HepG2 (cell line): ENCODE measurements around the gene VDAC2. TPM values are rescaled to one million over a fixed set of nuclear protein-coding genes. Genes with fewer than 3 reads are reported as not detected.

Source experiments
- DNMT3B ChIP-seq: conservative IDR thresholded peaks from 2 replicates; pipeline ENCODE4 v1.6.1; 2016; ENCODE audit warnings: missing biosample characterization, control low read depth
- FOXP1 ChIP-seq, 2 experiments: fragments of 450-650 bp in 1 of 2; IDR thresholded peaks; 2 replicates each; pipeline ENCODE4 v1.6.1; 2017 to 2018; ENCODE audit warnings: antibody characterized with exemption in 1 of 2
- HDAC6 ChIP-seq: fragments of 200-600 bp; sonication (generic); IDR thresholded peaks from 2 replicates; pipeline ENCODE4 v1.7.0; 2017; ENCODE audit warnings: mild to moderate bottlenecking, antibody characterized with exemption, low read length, low read depth
- HOXA3 ChIP-seq: sonication (generic); formaldehyde crosslinking; IDR thresholded peaks from 2 replicates; pipeline ENCODE4 v1.5.0; 2020; ENCODE audit warnings: missing genetic modification reagents
- KAT8 ChIP-seq: IDR thresholded peaks from 2 replicates; pipeline ENCODE4 v1.6.1; 2016; ENCODE audit warnings: missing genetic modification reagents, missing compliant biosample characterization
- KLF13 ChIP-seq: sonication (generic); formaldehyde crosslinking; IDR thresholded peaks from 2 replicates; pipeline ENCODE4 v1.4.0; 2020; ENCODE audit warnings: mild to moderate bottlenecking, missing genetic modification reagents
- MLLT10 ChIP-seq: sonication (generic); formaldehyde crosslinking; IDR thresholded peaks from 2 replicates; pipeline ENCODE4 v1.4.0; 2020; ENCODE audit warnings: missing genetic modification reagents
- MZF1 ChIP-seq: sonication (generic); formaldehyde crosslinking; IDR thresholded peaks from 2 replicates; pipeline ENCODE4 v1.8.1; 2023; ENCODE audit warnings: mild to moderate bottlenecking, missing genetic modification reagents, borderline replicate concordance
- RCOR2 ChIP-seq: IDR thresholded peaks from 2 replicates; pipeline ENCODE4 v1.6.1; 2016; ENCODE audit warnings: missing biosample characterization, missing genetic modification reagents
- SMAD9 ChIP-seq: sonication (generic); formaldehyde crosslinking; IDR thresholded peaks from 2 replicates; pipeline ENCODE4 v1.5.1; 2020; ENCODE audit warnings: mild to moderate bottlenecking, missing genetic modification reagents
- XRCC5 ChIP-seq: fragments of 200-400 bp; formaldehyde crosslinking; optimal IDR thresholded peaks from 2 replicates; pipeline ENCODE3; 2017; ENCODE audit warnings: mild to moderate bottlenecking, low read length
- ZBTB49 ChIP-seq: sonication (generic); formaldehyde crosslinking; IDR thresholded peaks from 2 replicates; pipeline ENCODE4 v1.4.0; 2020; ENCODE audit warnings: missing genetic modification reagents, borderline replicate concordance
- ZFX ChIP-seq: sonication (generic); formaldehyde crosslinking; IDR thresholded peaks from 2 replicates; pipeline ENCODE4 v1.4.0; 2020; ENCODE audit warnings: mild to moderate bottlenecking, low read depth, missing genetic modification reagents, moderate library complexity
- ZMYM4 ChIP-seq: sonication (generic); formaldehyde crosslinking; IDR thresholded peaks from 2 replicates; pipeline ENCODE4 v1.8.1; 2023; ENCODE audit warnings: mild to moderate bottlenecking, missing genetic modification reagents
- ZNF263 ChIP-seq: sonication (generic); formaldehyde crosslinking; IDR thresholded peaks from 2 replicates; pipeline ENCODE4 v1.4.0; 2020; ENCODE audit warnings: missing genetic modification reagents
- ZNF597 ChIP-seq: sonication (generic); formaldehyde crosslinking; IDR thresholded peaks from 2 replicates; pipeline ENCODE4 v1.5.0; 2020; ENCODE audit warnings: missing genetic modification reagents
- ZNF672 ChIP-seq: sonication (generic); formaldehyde crosslinking; IDR thresholded peaks from 2 replicates; pipeline ENCODE4 v1.8.1; 2022; ENCODE audit warnings: missing genetic modification reagents
- ZNF792 ChIP-seq: IDR thresholded peaks from 2 replicates; pipeline ENCODE4 v1.6.1; 2016
- ZSCAN25 ChIP-seq: sonication (generic); formaldehyde crosslinking; IDR thresholded peaks from 2 replicates; pipeline ENCODE4 v1.8.0; 2022; ENCODE audit warnings: mild to moderate bottlenecking, missing genetic modification reagents
- polyA plus RNA-seq, 8 experiments: library from polyadenylated mRNA; depleted of rRNA in 3 of 8; stranded (reverse) in 7 of 8; unstranded in 1 of 8; fragments of >200 nt; fragmentation: Illumina TruSeq in 4 of 8; extraction: Trizol in 4 of 8; gene quantifications; 2 replicates each; pipeline versions ENCODE4 v1.2.1 to v1.2.3, GENCODE V29; 2011 to 2016; ENCODE audit warnings: low read depth in 4 of 8, missing spikeins in 1 of 8, mixed read lengths in 1 of 8; ENCODE audit not compliant: insufficient read depth in 1 of 8
- total RNA-seq, 5 experiments: library from RNA; depleted of rRNA; stranded (reverse); fragments of >200 nt; fragmentation: Illumina TruSeq; extraction: Trizol; gene quantifications; 2 replicates each; pipeline ENCODE4 v1.2.3, GENCODE V29; 2016; ENCODE audit warnings: low read depth in 1 of 5
- TF ChIP-seq, protein P1 (sequence below), 2 experiments: IDR thresholded peaks; 2 replicates each; pipeline ENCODE4 v1.6.1; 2011 to 2012; ENCODE audit warnings: low read length in 2 of 2, borderline replicate concordance in 1 of 2, low read depth in 1 of 2, mild to moderate bottlenecking in 1 of 2, moderate library complexity in 1 of 2
- TF ChIP-seq, protein P2 (sequence below): IDR thresholded peaks from 2 replicates; pipeline ENCODE4 v1.6.1; 2016; ENCODE audit warnings: missing genetic modification reagents, missing compliant biosample characterization

The VDAC2 gene
- total and polyA plus RNA-seq, 2 of the 13 experiments (the other 11 are each of a cell fraction or from before 2014, with no cell fraction given), result 67.9 to 222 TPM

GRCh38 chr10:75261813-75262705, 51.5 kb downstream of the VDAC2 start (continued):
- TF ChIP-seq, protein P1, sequence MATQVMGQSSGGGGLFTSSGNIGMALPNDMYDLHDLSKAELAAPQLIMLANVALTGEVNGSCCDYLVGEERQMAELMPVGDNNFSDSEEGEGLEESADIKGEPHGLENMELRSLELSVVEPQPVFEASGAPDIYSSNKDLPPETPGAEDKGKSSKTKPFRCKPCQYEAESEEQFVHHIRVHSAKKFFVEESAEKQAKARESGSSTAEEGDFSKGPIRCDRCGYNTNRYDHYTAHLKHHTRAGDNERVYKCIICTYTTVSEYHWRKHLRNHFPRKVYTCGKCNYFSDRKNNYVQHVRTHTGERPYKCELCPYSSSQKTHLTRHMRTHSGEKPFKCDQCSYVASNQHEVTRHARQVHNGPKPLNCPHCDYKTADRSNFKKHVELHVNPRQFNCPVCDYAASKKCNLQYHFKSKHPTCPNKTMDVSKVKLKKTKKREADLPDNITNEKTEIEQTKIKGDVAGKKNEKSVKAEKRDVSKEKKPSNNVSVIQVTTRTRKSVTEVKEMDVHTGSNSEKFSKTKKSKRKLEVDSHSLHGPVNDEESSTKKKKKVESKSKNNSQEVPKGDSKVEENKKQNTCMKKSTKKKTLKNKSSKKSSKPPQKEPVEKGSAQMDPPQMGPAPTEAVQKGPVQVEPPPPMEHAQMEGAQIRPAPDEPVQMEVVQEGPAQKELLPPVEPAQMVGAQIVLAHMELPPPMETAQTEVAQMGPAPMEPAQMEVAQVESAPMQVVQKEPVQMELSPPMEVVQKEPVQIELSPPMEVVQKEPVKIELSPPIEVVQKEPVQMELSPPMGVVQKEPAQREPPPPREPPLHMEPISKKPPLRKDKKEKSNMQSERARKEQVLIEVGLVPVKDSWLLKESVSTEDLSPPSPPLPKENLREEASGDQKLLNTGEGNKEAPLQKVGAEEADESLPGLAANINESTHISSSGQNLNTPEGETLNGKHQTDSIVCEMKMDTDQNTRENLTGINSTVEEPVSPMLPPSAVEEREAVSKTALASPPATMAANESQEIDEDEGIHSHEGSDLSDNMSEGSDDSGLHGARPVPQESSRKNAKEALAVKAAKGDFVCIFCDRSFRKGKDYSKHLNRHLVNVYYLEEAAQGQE (IDR thresholded peaks at IDR 0.05; ENCODE audit: borderline replicate concordance in 1 of 2, low read depth in 1 of 2, low read length in 2 of 2), result no peak
- no peak for TF ChIP-seq XRCC5
- TF ChIP-seq MLLT10 (CRISPR knock-in tag), result no peak
- TF ChIP-seq ZNF597 (CRISPR knock-in tag), result no peak
- TF ChIP-seq DNMT3B (CRISPR knock-in tag), result no peak
- no peak for TF ChIP-seq KLF13 (CRISPR knock-in tag)
- no peak for TF ChIP-seq SMAD9 (CRISPR knock-in tag)
- TF ChIP-seq ZBTB49 (CRISPR knock-in tag), result no peak
- 0 out of 2 replicates have a peak, but pooled peaks have one; percentile 22 for TF ChIP-seq RCOR2 (CRISPR knock-in tag)
- TF ChIP-seq ZNF672 (CRISPR knock-in tag), result no peak
- TF ChIP-seq ZSCAN25 (CRISPR knock-in tag), result no peak
- peak; percentile 25; the same call in 1 of the 2 replicates for TF ChIP-seq HOXA3
- no peak for TF ChIP-seq MZF1 (CRISPR knock-in tag)
- no peak for TF ChIP-seq FOXP1 (IDR thresholded peaks at IDR 0.05)
- no peak for TF ChIP-seq FOXP1 (CRISPR knock-in tag; IDR thresholded peaks at IDR 0.05)
- no peak for TF ChIP-seq KAT8 (CRISPR knock-in tag)
- 0 out of 2 replicates have a peak, but pooled peaks have one; percentile 21 for TF ChIP-seq ZFX (CRISPR knock-in tag)
- no peak for TF ChIP-seq ZNF263
- TF ChIP-seq, protein P2, sequence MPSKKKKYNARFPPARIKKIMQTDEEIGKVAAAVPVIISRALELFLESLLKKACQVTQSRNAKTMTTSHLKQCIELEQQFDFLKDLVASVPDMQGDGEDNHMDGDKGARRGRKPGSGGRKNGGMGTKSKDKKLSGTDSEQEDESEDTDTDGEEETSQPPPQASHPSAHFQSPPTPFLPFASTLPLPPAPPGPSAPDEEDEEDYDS (CRISPR knock-in tag), result no peak
- TF ChIP-seq HDAC6, result no peak
- TF ChIP-seq ZNF792 (CRISPR knock-in tag), result no peak
- TF ChIP-seq ZMYM4 (CRISPR knock-in tag), result peak; percentile 55; the same call in 1 of the 2 replicates
